ENCODE results near the gene CPO.

DNA sequence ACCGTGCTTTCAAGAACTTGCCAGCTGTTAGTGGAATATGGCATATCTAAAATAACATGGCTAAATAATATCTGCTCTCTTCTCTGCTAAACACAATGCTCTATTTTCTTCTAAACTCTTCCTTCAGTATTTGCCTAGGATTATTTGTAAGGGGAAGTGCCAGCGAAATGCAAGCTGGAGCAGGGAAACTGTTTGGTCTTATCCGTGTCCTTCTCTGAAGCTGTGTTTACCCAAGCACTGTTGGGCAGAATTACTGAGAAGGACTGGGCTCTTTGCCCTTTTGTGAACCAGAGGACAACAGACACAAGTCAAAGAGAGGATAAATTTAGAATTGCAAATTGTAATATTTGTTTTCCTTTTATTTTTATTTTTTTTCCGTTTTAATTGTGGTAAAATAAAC is 23.6 kb downstream of the CPO start:
- TF ChIP-seq CTCF (IDR thresholded peaks at IDR 0.05; ENCODE audit: insufficient read depth, low read length, poor library complexity, severe bottlenecking) = no peak
- TF ChIP-seq EZH2phosphoT487 (conservative IDR thresholded peaks at IDR 0.05; ENCODE audit: low read length) = no peak
